Lung (tissue), 12 donors: ENCODE measurements around the gene SELENOS. TPM values are rescaled to one million over a fixed set of nuclear protein-coding genes. Genes with fewer than 3 reads are reported as not detected.

ENCODE experiments used
- ATAC-seq: fragments of 200-7000 bp; cut with Tn5 transposase; one replicate; pipeline ENCODE4 v1.9.1; 2020; ENCODE audit warnings: moderate number of reproducible peaks; ENCODE audit not compliant: insufficient read depth, low FRiP score
- DNase-seq, 3 donors: peaks; one replicate each; pipeline ENCODE4 v3.0.0-alpha.2; 2013 to 2017
- H3K27ac ChIP-seq, 2 donors: one replicate each; pipeline ENCODE4 v1.5.1; 2013; ENCODE audit warnings: mild to moderate bottlenecking in 2 of 2, moderate library complexity in 2 of 2, control low read depth in 1 of 2, inconsistent platforms in 1 of 2, low read depth in 1 of 2, low read length in 1 of 2
- H3K27me3 ChIP-seq, 3 donors: one replicate each; pipeline ENCODE4 v1.5.1; 2013; ENCODE audit warnings: low read length in 2 of 3; ENCODE audit not compliant: control insufficient read depth in 3 of 3, insufficient read depth in 3 of 3
- H3K36me3 ChIP-seq, 4 donors: one replicate each; pipeline ENCODE4 v1.5.1; 2013; ENCODE audit warnings: low read length in 4 of 4, mild to moderate bottlenecking in 1 of 4, moderate library complexity in 1 of 4; ENCODE audit not compliant: control insufficient read depth in 4 of 4, insufficient read depth in 4 of 4
- H3K4me1 ChIP-seq, 5 donors: one replicate each; pipeline ENCODE4 v1.5.1; 2013; ENCODE audit warnings: low read length in 5 of 5, mild to moderate bottlenecking in 2 of 5, moderate library complexity in 1 of 5; ENCODE audit not compliant: control insufficient read depth in 5 of 5, insufficient read depth in 5 of 5
- H3K4me3 ChIP-seq: one replicate; pipeline ENCODE4 v1.5.1; 2013; ENCODE audit warnings: mild to moderate bottlenecking, control low read depth, moderate library complexity
- H3K9ac ChIP-seq, 2 donors: one replicate each; pipeline ENCODE4 v1.5.1; 2013; ENCODE audit warnings: low read length in 2 of 2, control low read depth in 1 of 2; ENCODE audit not compliant: insufficient read depth in 1 of 2
- H3K9me3 ChIP-seq, 4 donors: one replicate each; pipeline ENCODE4 v1.5.1; 2013; ENCODE audit warnings: low read length in 3 of 4, mild to moderate bottlenecking in 1 of 4, moderate library complexity in 1 of 4; ENCODE audit not compliant: control insufficient read depth in 4 of 4, insufficient read depth in 3 of 4
- WGBS, 2 donors: extraction: QIAGEN DNeasy Blood & Tissue Kit; methylation state at CpG; one replicate each; pipeline ENCODE4 v1.1.7; 2013; 5-methylcytosine and 5-hydroxymethylcytosine counted together
- polyA plus RNA-seq, 2 donors: library from polyadenylated mRNA; stranded (reverse); fragments of 200-250 nt; gene quantifications; one replicate each; pipeline ENCODE4 v1.2.1, GENCODE V29; 2013
- total RNA-seq, 2 donors: library from RNA; depleted of rRNA in 1 of 2; stranded (reverse); fragments of >200 nt in 1 of 2; gene quantifications; one replicate each; pipeline ENCODE4 v1.2.1, GENCODE V29; 2014 to 2021
- TF ChIP-seq, protein P1 (sequence below): IDR thresholded peaks from 2 replicates; pipeline ENCODE4 v1.5.1; 2012; ENCODE audit warnings: mild to moderate bottlenecking; ENCODE audit errors: control extremely low read depth, extremely low read depth
- donor health status: control.
- donor health status: control.
- donor health status: Bipolar disorder and iron deficiency.
- donor health status: healthy.
- donor health status: DM: yes; HTN: yes; CAD: no.

The SELENOS gene
- total and polyA plus RNA-seq, 4 donors = 41.7 to 158 (median 81.9) TPM

DNA sequence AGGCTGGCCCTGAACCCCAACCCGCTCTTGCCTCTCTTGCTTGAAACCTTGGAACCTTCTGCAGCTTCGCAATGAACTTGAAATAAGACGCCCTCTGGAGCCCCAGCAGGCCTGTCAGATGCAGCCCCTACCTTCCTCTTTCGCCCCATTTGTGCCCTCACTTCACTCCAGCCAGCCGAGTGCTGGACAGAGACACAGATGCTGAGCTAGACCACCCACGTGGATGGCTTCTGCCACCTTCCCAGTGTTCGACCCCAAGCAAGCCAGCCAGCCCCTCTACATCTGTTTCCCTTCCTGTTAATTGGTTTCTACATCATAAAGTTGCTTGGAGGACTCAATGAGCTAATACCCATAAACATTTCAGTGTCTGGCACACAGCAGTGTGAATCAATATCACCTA lies 41.6 kb upstream of the SELENOS start:
- 57 to 64% methylated on average over 7 of the region's 7 CpGs for WGBS, 2 donors
- TF ChIP-seq, protein P1, sequence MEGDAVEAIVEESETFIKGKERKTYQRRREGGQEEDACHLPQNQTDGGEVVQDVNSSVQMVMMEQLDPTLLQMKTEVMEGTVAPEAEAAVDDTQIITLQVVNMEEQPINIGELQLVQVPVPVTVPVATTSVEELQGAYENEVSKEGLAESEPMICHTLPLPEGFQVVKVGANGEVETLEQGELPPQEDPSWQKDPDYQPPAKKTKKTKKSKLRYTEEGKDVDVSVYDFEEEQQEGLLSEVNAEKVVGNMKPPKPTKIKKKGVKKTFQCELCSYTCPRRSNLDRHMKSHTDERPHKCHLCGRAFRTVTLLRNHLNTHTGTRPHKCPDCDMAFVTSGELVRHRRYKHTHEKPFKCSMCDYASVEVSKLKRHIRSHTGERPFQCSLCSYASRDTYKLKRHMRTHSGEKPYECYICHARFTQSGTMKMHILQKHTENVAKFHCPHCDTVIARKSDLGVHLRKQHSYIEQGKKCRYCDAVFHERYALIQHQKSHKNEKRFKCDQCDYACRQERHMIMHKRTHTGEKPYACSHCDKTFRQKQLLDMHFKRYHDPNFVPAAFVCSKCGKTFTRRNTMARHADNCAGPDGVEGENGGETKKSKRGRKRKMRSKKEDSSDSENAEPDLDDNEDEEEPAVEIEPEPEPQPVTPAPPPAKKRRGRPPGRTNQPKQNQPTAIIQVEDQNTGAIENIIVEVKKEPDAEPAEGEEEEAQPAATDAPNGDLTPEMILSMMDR = no peak
- Histone ChIP-seq H3K4me3 (no peak overlapping the region), H3K27ac (no peak overlapping the region), H3K4me1 (peaks cover 0 to 16% (median 0%) of the 10 kb centered on the region in 5 donors), H3K9ac (no peak overlapping the region), H3K9me3 (no peaks in the 10 kb centered on the region), H3K27me3 (no peaks in the 10 kb centered on the region), H3K36me3 (peaks cover 0 to 5% (median 0%) of the 10 kb centered on the region in 4 donors)
- DNase-seq (peak; percentile 55 to 61 (median 59)), ATAC-seq (no peak)

DNA sequence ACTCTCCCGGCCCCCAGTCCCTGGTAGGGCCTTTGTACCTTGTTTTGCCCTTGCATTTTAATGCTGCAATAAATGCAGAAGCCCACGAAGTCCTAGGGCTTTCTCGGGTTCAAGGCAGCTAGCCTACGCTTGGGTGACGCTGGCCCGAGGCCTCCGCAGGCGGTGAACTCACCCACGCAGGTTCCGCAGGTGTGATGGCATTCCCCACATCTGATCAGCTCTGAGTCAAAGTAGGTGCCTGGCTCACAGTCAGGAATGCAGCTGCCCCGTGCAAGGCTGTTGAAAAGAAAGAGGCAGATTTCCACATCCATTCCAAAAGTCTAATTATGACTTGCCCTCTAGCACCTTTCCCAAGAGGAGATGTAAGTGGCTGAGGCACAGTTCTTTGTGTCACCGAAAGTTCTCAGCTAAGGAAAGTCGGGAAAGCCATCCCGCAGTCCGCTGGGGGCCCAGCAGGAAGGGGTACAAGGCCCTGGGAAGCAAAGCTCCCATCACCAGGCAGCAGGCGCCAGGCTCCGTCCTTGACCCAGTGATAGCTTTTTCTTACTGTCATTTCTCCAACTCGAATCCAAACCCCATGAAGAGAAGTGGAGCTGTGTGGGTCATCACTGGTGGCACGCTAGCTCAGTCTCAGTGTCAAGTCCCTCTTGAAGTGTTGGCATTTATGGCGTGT lies 41.0 kb upstream of the SELENOS start:
- Histone ChIP-seq H3K27me3 (no peaks in the 10 kb centered on the region), H3K9me3 (no peaks in the 10 kb centered on the region), H3K9ac (no peak overlapping the region), H3K27ac (no peak overlapping the region), H3K4me3 (no peak overlapping the region), H3K36me3 (peaks cover 0 to 5% (median 0%) of the 10 kb centered on the region in 4 donors), H3K4me1 (peaks cover 0 to 16% (median 0%) of the 10 kb centered on the region in 5 donors)
- TF ChIP-seq, protein P1 = no peak
- DNase-seq (no peak), ATAC-seq (no peak)
- 79 to 90% methylated on average over 20 of the region's 20 CpGs for WGBS, 2 donors

DNA sequence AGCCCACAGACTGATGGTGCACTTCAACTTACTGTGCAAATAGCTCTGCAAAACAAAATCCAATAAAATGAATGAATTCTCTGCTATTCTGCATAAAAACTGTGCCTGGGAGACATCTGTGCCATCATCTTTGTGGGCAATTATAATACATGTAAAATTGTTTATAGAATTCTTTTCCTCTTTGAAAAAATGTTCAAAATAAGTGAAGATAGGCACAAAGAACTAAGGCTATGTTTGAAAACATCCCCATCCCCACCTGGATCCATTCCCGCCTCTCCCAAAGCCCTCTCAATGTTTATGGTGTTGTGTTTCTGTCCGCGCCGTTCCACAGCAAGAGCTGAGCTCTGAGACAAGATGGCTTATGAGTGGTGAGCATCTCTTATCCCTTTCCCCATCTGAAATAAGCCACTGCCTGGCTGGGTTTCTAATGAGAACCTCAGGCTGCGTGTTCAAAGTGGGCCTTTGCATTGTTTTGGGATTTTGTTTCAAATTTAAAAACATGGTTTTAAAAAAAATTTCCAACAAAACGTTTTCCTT lies 40.1 kb upstream of the SELENOS start:
- DNase-seq (no peak), ATAC-seq (no peak)
- Histone ChIP-seq H3K27ac (no peak overlapping the region), H3K36me3 (peaks cover 0 to 5% (median 0%) of the 10 kb centered on the region in 4 donors), H3K27me3 (no peaks in the 10 kb centered on the region), H3K9ac (no peak overlapping the region), H3K4me1 (peaks cover 0 to 16% (median 0%) of the 10 kb centered on the region in 5 donors), H3K9me3 (no peaks in the 10 kb centered on the region), H3K4me3 (no peak overlapping the region)
- 91 to 93% methylated on average over 6 of the region's 6 CpGs for WGBS, 2 donors
- TF ChIP-seq, protein P1 = no peak
